ENCODE results near the gene SLC9A8.

DNA sequence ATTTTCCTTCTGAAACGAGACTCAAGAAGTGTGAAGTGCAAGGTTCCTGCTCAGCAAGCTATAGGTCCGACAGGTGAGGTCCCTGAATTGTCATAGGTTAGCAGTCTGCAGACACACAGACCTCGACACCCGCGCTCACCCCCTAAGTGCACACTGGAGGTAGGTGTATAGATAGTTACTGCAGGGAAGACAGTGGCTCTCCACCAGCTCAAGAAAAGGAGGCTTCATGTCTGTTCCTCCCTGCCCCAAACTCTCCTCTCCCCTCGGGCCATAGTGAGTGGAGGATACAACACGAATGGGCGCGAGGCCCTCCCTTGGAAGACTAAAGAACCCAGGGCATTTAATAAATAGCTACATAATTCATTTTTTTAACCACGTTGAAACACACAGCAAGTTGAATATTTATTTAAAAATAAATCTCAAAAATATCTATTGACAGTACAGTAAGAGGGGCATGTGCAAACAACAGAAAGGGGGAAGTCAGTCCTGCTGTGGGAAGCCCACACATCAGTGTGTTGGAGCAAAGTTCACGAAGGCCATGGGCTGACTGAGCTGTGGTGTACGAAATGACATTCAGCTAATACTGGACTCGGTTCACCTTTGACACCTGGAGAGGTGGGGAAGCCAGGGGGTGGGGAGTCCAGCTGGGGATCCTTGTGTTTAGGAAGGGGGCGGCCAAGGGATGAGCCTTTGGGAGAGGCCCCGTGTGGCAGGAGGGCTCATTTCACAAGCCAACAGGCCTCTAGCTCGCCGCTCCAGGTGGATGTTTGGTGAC, 92.0 kb downstream of the SLC9A8 start:
- no peak for TF ChIP-seq CTCF (IDR thresholded peaks at IDR 0.05)
- no peak for TF ChIP-seq EZH2 (IDR thresholded peaks at IDR 0.05)
- no peak for TF ChIP-seq EZH2phosphoT487 (IDR thresholded peaks at IDR 0.05)
